ENCODE results near the gene MIDN.

DNA sequence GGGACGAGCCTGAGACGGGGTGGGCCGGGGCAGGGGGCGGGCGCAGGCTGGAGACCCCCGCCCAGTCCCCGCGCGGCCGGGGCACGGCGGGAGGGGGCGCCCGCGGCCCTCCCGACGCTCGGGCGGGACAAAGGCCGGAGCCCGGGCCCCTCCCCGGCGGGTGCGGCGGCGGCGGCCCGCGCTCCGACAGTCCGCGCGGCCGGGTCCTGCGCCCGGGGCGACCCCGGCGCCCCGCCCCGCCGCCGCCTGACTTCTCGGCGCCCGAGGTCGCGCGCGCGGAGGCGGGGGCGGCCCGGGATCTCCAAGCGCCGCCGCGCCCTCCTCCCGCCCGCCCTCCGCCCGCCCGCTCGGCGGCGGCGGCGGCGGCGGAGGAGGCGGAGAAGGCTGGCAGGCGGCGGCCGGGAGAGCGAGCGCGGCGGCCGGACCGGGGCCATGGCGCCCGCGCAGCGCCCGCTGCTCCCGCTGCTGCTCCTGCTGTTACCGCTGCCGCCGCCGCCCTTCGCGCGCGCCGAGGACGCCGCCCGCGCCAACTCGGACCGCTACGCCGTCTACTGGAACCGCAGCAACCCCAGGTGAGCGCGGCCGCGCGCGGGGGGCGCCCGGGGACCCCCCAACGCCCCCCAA lies 37.5 kb downstream of the MIDN start, which contains the start of gene EFNA2:
- TF ChIP-seq EZH2phosphoT487 (IDR thresholded peaks at IDR 0.05; ENCODE audit: insufficient read depth, low read depth) = no peak
- no peak for TF ChIP-seq EZH2 (IDR thresholded peaks at IDR 0.05; ENCODE audit: insufficient read depth, poor library complexity, severe bottlenecking)

All from GM23248 (cell line).